GM19395 (cell line): Measurements from ENCODE around the gene PFN2.
"Not testable (repeated sequence)": the region's sequence is repeated elsewhere in the genome, so short reads cannot be mapped to it uniquely, and the experiment has no call there.

Experiments
- ATAC-seq: cut with Tn5 transposase; IDR thresholded peaks from one replicate; pipeline ENCODE4 v1.9.1; 2021; ENCODE audit warnings: mild to moderate bottlenecking, moderate library complexity; ENCODE audit not compliant: unreplicated experiment

The PFN2 gene, protein sequence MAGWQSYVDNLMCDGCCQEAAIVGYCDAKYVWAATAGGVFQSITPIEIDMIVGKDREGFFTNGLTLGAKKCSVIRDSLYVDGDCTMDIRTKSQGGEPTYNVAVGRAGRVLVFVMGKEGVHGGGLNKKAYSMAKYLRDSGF

DNA sequence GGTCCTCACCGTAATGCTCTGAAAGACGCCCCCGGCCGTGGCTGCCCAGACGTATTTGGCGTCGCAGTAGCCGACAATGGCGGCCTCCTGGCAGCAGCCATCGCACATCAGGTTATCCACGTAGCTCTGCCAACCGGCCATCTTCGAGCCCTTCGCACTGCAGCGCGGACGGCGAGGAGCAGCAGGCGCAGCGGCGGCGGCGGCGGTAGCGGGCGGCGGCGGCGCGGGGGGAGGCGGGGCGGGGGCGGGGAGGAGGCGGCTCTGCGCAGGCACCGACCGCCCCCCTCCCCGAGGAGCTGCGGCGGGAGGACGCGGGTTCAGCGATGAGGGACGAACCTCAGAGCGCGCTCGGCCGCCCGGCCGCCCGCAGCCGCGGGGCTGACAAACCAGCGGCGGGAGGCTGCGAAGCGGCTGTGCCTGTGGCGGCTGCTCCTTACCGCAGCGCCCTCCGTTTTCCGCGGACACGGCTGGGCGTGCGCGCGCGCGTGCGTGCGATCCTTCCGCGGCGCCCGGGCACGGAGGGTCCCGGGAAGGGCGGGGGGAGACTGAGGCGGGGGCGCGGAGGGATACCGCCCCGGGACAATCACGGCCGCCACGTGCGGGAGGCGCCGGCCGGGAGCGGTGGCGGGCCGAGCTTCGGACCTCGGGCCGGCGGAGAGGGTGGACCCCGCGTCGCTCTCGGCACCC, at the start of gene PFN2:
Gene PFN2, minus strand, starts transcription at position 180 of the 687 bp plus-strand sequence. Its CDS starts 39 bp downstream, at position 141.
- peak; percentile 42 for ATAC-seq

GRCh38 chr3:150015901-150016300, 45.2 kb upstream of the PFN2 start:
- ATAC-seq = no peak

GRCh38 chr3:150014782-150015181, 44.1 kb upstream of the PFN2 start:
- no peak for ATAC-seq

- ATAC-seq = no peak
Observed at GRCh38 chr3:150013801-150014200, 43.1 kb upstream of the PFN2 start.

DNA sequence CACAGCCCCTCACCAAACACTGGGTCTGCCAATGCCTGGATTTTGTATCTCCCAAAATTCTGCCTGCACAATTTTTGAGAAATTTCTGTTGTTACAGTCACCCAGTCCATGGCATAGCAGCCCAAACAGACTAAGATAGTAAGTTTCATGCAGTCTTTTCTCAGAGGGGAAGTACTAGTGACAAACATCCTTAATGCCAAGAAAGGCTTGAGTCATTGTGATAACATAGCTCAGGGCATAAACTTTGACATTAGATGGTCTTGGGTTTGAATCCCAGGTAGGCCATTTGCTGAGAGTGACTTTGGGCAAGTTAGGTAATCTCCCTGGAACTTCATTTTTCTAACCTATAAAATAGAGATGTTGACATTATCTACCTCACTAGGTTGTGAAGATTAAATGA, 36.1 kb upstream of the PFN2 start:
- no peak for ATAC-seq

DNA sequence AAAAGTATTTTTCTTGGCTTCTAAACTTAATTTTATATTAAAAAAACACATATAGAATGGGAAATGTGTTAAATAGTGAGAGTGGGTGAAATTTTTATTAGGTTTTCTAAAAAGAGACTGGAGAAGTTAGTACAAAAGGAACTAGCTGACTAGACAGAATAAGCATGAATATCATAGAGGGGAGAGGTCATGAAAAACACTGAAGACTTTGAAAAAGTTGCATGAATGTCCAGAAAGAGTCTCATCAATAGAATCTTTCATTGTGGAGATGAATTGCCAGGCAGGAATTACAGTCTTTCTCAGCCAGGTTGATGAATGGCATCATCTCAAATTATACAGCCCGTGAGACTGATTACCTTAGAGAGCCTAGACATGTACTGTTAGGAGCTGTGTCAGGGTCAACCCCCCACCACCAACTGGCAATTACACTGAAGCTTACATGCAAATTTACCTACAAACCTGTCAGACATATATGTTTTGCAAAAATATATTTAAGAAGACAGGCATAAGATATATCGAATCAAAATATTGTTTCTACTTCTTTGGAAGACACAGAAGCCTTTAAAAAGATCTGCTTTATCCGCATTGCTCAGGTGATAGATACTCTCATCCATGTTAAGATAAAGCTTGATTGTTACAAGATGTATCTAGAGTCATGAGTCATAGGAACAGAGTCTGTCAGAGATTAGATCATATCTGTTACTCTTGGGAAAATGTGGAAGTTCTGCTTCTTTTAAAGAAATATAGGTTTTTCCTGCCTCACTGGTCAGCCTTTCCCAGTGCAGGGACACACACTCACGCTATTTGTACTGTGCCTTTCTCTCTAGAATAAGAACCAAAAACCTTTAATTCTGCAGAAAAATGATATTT, 34.8 kb upstream of the PFN2 start:
- ATAC-seq = no peak

- ATAC-seq = no peak
Observed at GRCh38 chr3:150000641-150001040, 29.9 kb upstream of the PFN2 start.

- no peak for ATAC-seq
Observed at GRCh38 chr3:149999421-149999820, 28.7 kb upstream of the PFN2 start.

DNA sequence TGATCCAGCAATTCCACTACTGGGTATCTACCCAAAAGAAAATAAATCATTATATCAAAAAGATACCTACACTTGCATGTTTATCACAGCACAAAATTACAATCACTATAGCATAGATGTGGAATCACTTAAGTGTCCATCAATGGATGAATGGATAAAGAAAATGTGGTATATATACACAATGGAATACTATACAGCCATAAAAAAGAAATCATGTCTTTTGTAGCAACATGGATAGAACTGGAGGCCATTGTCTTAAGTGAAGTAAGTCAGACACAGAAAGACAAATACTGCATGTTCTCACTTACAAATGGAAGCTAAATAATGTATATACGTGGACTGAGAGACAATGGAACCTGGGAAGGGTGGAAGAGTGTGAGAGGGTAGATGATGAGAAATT, 28.3 kb upstream of the PFN2 start:
- ATAC-seq = no peak

DNA sequence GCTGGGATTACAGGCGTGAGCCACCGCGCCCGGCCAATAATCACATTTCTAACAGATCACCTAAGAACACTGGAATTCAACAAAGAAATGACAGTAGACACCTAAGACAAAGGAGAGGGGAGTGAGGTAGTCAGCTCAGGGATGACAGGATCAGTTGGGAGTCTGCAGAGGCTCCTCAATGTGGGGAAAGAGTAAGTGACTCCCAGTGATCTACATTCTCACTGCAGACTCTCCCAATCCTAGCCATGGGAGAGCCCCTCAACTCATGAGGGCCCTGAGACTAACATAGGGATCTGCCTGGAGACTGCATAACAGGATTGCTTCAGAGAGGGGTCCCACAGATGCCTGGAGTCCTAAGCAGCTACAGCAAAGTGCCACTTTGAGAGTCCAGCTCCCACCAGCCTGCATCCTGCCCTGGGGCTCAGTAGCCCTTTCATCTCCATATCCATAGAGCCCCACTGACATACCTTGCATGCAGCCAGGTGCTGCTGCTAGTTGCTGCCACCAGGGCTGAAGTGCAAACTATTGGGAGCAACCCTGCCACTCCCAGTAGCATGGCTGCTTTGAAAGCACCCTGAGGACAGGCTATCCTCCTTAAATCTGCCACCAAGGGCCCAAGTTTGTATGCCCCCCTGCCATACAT, 21.8 kb upstream of the PFN2 start:
- ATAC-seq = no peak

DNA sequence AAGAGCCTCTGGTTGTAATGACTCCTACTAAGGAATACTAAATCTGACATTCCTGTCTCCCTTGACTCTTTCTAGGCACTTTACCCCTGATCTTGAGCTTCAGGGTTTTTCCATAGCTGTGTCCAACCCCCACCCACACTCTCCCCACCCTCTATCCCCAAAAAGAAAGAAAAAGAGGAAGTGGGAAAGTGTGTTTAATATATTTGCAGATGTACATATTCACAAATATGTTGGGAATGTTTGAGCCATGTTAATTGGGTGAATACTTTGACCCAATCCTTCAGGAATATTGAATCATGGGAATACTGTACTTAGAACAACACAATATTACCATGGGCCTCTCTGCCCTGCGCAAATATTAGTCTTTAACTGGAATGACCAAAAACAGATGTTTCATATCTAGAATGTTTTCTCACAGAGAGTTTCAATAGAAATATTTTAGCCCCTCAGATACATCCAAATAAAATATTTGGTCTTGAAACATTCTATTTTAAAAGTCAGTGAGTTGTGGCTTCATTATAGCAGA, 19.8 kb upstream of the PFN2 start:
- ATAC-seq = no peak

DNA sequence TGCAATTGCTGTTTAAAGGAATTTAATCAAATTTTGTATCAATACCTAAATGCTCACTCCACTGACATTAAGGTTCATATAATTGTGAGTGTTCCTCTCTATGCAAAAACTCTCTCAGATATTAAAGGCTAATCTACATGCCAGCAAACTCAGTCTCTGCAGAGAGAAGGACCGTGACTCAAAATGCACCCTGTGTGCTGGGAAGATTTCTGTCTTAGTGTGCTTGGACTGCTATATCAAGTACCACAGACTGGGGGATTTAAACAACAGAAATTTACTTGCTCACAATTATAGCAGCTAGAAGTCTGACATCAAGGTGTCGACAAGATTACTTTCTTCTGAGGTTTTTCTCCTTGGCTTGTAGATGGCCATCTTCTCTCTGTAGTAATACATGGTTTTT, 18.6 kb upstream of the PFN2 start:
- no peak for ATAC-seq

DNA sequence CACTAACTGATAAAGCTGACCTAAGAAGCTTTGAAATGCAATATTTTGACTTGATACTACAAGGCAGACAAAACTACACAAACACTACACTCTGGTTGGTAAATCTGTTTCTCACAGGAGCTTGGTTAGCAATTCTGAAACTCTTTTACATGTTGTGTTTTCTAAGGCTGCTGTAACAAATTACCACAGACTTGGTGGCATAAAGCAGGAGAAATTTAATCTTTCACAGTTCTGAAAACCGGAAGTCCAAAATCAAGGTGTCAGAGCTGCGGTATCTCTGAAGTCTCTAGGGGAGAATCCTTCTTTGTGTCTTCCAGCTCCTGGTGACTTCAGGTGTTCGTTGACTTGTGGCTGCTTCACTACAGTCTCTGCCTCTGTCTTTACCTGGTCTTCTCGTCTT, 12.9 kb upstream of the PFN2 start:
- no peak for ATAC-seq

- not testable (repeated sequence) for ATAC-seq
Observed at GRCh38 chr3:149983053-149983452, 12.4 kb upstream of the PFN2 start.

DNA sequence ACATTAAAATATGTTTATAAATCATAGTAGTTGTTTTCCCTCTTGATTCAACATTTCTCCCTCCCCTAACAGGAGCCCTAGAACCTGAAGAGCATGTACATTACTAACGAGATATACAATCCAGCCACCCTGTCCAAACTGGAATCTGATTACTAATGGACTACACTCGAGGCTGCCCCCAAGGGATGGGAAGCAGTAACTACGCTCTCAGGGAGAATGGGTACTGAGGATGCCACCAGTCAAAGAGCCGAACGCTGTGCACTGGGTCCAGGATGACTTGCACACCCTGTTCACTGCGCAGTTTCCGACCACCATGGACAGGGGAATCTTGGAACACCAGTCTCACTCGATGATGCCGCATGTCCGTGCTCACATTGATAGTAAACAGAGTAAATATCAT, 11.3 kb upstream of the PFN2 start:
- ATAC-seq = not testable (repeated sequence)

DNA sequence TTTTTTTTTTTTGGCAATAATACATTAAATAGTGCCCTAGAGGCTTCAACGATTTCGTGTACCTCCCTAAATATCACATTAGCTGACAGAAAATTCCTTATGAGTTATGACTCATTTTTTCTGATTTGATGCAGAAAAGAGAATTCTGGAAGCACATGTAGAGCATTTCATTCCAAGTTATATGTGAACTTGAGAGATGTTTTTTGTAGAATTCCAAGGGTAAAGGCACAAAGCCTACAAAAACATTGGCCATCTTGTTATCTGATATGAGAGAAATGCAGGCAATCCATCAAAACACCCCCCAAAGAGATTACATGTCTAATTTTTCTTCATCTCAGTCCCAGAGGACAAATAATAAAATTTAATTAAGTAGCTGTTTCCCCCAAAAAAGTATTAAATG, 6.7 kb upstream of the PFN2 start:
- ATAC-seq = no peak

DNA sequence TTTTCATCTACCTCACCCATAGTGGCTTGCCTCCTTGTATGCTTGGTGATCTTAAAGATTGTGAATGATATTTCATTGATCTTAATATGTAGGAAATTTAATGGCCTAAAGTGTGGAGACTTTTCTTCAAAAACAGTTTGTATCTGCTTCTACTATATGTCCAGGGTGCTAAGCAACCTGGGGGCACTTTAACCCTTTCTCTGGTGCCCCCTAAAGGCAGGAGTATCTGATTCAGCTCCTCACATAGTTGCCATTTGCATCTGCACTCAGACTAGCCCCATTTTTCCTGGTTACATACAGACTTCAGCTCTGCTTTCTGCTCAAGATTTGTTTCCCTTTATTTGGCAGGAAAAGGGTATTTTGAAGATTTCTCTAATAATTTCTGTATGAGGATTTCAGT, 5.2 kb upstream of the PFN2 start:
- no peak for ATAC-seq

GRCh38 chr3:149971403-149972075, 844 bp upstream of the PFN2 start:
- ATAC-seq = peak; percentile 28

DNA sequence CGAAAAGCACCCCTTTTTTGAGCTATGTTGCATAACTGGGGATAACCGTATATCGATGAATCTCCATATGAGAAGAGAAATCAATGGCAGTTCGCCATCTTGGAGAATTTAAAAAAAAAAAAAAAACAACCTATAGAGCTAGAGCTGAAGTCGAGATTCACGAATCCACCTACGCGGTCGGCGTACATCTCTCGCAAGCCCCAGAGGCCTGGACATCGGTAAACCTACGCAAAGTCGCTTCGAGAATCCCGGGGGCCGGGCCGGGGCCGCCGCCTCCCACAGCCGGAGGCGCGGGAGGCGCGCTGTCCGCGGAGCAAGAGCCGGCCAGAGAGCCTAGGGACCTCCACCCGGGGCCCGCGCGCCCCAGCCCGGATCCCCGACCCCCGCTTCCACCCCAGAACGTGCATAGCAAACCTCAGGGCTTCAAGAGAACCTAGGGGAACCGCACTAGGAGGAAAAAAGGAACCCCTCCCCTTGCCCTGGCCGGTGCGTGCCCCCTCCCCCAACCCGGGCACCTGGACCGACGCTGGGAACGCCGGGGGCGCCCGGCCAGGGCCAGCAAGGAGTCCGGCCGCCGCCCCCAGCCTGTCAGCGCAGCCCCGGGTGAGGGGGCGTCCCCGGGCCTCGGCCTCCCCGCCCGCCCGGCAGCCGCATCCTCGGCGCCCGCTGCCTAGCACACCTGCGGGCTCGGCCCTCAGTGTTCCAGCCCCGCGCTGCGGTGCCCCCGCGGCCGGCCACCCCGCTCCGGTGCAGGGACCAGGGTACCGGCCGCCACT, 567 bp downstream of the PFN2 start:
- peak; percentile 75 for ATAC-seq
